SK-N-SH treated with all-trans-retinoic acid at 6 μM for 48 hours (cell line): Measurements from ENCODE around the gene HADH.

Source experiments
- CREB5 ChIP-seq: fragments of 250-450 bp; sonication (Bioruptor Pico); IDR thresholded peaks from 2 replicates; pipeline ENCODE4 v1.5.1; 2020; ENCODE audit warnings: low read depth, mild to moderate bottlenecking, moderate library complexity
- CSDC2 ChIP-seq: fragments of 250-450 bp; sonication (Bioruptor Pico); IDR thresholded peaks from 2 replicates; pipeline ENCODE4 v1.5.0; 2020; ENCODE audit warnings: mild to moderate bottlenecking, moderate library complexity
- CSRNP3 ChIP-seq: fragments of 250-450 bp; sonication (Bioruptor Pico); IDR thresholded peaks from 2 replicates; pipeline ENCODE4 v1.5.1; 2021; ENCODE audit warnings: mild to moderate bottlenecking, moderate library complexity
- OSR1 ChIP-seq: fragments of 250-450 bp; sonication (Bioruptor Pico); IDR thresholded peaks from 2 replicates; pipeline ENCODE4 v1.8.0; 2022; ENCODE audit warnings: moderate library complexity, mild to moderate bottlenecking, inconsistent platforms
- PATZ1 ChIP-seq: fragments of 250-450 bp; sonication (Bioruptor Pico); IDR thresholded peaks from 2 replicates; pipeline ENCODE4 v1.8.0; 2020; ENCODE audit warnings: mild to moderate bottlenecking, moderate library complexity, borderline replicate concordance
- PPARA ChIP-seq: fragments of 250-450 bp; sonication (Bioruptor Pico); IDR thresholded peaks from 2 replicates; pipeline ENCODE4 v1.5.0; 2020; ENCODE audit warnings: mild to moderate bottlenecking, borderline replicate concordance
- ZFP3 ChIP-seq: fragments of 250-450 bp; sonication (Bioruptor Pico); IDR thresholded peaks from 2 replicates; pipeline ENCODE4 v1.5.0; 2020; ENCODE audit warnings: mild to moderate bottlenecking, moderate library complexity
- ZNF8 ChIP-seq: fragments of 450-650 bp; formaldehyde crosslinking; IDR thresholded peaks from 2 replicates; pipeline ENCODE4 v1.5.0; 2020; ENCODE audit warnings: mild to moderate bottlenecking, moderate library complexity

- TF ChIP-seq ZNF8 (no peak), PPARA (no peak), CSRNP3 (CRISPR knock-in tag) (no peak), CSDC2 (no peak), ZFP3 (no peak), PATZ1 (CRISPR knock-in tag) (no peak), OSR1 (CRISPR knock-in tag) (no peak), CREB5 (no peak)
Measured at GRCh38 chr4:107951551-107951950, 38.1 kb upstream of the HADH start.
